OCI-LY1 (cell line): ENCODE results near the gene LRRC61.

ENCODE experiments used
- H2AFZ ChIP-seq: fragments of 200-600 bp; sonication (generic), shearing (Covaris generic); 2 replicates; pipeline ENCODE4 v1.6.0; 2014; ENCODE audit warnings: antibody characterized with exemption, mild to moderate bottlenecking, low read length
- H3F3A ChIP-seq: fragments of 200-600 bp; sonication (generic), shearing (Covaris generic); 2 replicates; pipeline ENCODE4 v1.6.0; 2014; ENCODE audit warnings: mild to moderate bottlenecking, antibody characterized with exemption, low read length, moderate library complexity; ENCODE audit not compliant: insufficient read depth
- H3K27ac ChIP-seq: fragments of 200-600 bp; sonication (generic); 2 replicates; pipeline ENCODE4 v1.5.1; 2014; ENCODE audit warnings: low read length, mixed run types, mild to moderate bottlenecking, low read depth; ENCODE audit not compliant: poor library complexity, severe bottlenecking
- H3K27me3 ChIP-seq: fragments of 200-600 bp; sonication (generic); 2 replicates; pipeline ENCODE4 v1.6.0; 2014; ENCODE audit warnings: antibody characterized with exemption, mild to moderate bottlenecking, low read length, moderate library complexity; ENCODE audit not compliant: insufficient read depth
- H3K36me3 ChIP-seq: fragments of 200-600 bp; sonication (generic); 2 replicates; pipeline ENCODE4 v1.6.1; 2014; ENCODE audit warnings: mild to moderate bottlenecking, antibody characterized with exemption, low read length, moderate library complexity, mixed read lengths; ENCODE audit not compliant: insufficient read depth
- H3K4me1 ChIP-seq: fragments of 200-600 bp; sonication (generic); 2 replicates; pipeline ENCODE4 v1.5.1; 2014; ENCODE audit warnings: mild to moderate bottlenecking, low read length, moderate library complexity; ENCODE audit not compliant: insufficient read depth, severe bottlenecking
- H3K4me2 ChIP-seq: fragments of 200-600 bp; sonication (generic), shearing (Covaris generic); 2 replicates; pipeline ENCODE4 v1.6.1; 2014; ENCODE audit warnings: low read length
- H3K4me3 ChIP-seq: fragments of 200-600 bp; sonication (generic); 2 replicates; pipeline ENCODE4 v1.5.1; 2014; ENCODE audit warnings: low read length, low read depth, mild to moderate bottlenecking, mixed read lengths; ENCODE audit not compliant: poor library complexity, severe bottlenecking
- H3K79me2 ChIP-seq: fragments of 200-600 bp; shearing (Covaris generic); 2 replicates; pipeline ENCODE4 v1.6.1; 2016; ENCODE audit warnings: mixed run types, low read length, mixed read lengths; ENCODE audit not compliant: insufficient read depth
- H3K9ac ChIP-seq: fragments of 200-600 bp; sonication (generic), shearing (Covaris generic); 2 replicates; pipeline ENCODE4 v1.6.1; 2014; ENCODE audit warnings: mild to moderate bottlenecking, low read length, mixed read lengths
- H3K9me2 ChIP-seq: fragments of 200-600 bp; sonication (generic), shearing (Covaris generic); 2 replicates; pipeline ENCODE4 v1.6.1; 2014; ENCODE audit warnings: low read depth, mild to moderate bottlenecking, low read length, mixed read lengths
- H3K9me3 ChIP-seq: fragments of 200-600 bp; shearing (Covaris generic); 2 replicates; pipeline ENCODE4 v1.6.1; 2014; ENCODE audit warnings: low read length, mixed read lengths
- H4K20me1 ChIP-seq: fragments of 200-600 bp; sonication (generic), shearing (Covaris generic); 2 replicates; pipeline ENCODE4 v1.6.0; 2016; ENCODE audit warnings: mild to moderate bottlenecking, low read length; ENCODE audit not compliant: insufficient read depth
- EZH2 ChIP-seq: fragments of 200-600 bp; sonication (generic), shearing (Covaris generic); IDR thresholded peaks from 2 replicates; pipeline ENCODE4 v1.8.0; 2017; ENCODE audit warnings: borderline replicate concordance, mixed run types, mild to moderate bottlenecking, antibody characterized with exemption, low read length, moderate library complexity, mixed read lengths
- TF ChIP-seq, protein P1 (sequence below): fragments of 200-600 bp; sonication (generic), shearing (Covaris generic); IDR thresholded peaks from 2 replicates; pipeline ENCODE4 v1.5.1; 2017; ENCODE audit warnings: mild to moderate bottlenecking, antibody characterized with exemption, low read length, moderate library complexity, mixed read lengths

Gene LRRC61

DNA sequence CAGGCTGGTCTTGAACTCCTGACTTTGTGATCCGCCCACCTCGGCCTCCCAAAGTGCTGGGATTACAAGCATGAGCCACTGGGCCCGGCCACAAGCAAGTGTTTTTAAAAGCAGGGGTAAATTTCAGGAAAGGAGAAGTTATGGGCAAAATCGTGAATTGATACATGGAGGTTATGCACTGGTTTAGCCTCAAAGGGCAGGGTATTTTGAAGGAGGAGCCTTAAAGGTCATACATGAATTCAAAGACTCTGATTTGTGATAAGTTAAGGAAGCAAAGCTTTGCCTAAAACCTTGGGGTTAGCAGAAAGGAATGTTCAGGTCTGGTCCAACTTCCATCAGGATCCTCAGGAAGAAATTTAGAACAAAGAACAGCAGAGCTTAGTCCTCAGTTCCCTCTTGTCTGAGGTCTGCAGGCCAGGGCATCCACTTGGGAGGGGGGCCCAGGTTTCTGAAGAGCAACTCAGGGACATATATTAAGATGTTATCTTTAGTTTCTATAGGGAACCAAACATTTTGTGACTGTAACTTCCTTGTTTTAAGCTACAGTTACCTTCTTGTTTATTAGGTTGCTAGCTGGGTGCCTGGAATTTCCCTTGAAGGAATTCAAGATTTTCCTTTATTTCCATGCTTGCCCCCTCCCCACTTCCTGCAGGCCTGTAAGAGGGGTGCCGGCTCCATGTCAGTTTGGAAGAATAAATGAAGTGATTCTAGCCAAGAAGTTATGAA lies 42.7 kb downstream of the LRRC61 start:
- no peaks in the 10 kb centered on the region for H3K27me3 ChIP-seq
- H3K4me2 ChIP-seq: no peak overlapping the region; the same call in 1 of the 2 replicates
- H3F3A ChIP-seq: no peaks in the 10 kb centered on the region; the same call in 1 of the 2 replicates
- no peaks in the 10 kb centered on the region for H3K79me2 ChIP-seq
- no peak for TF ChIP-seq EZH2
- H3K4me3 ChIP-seq: no peak overlapping the region
- no peaks in the 10 kb centered on the region for H3K9me3 ChIP-seq
- H3K27ac ChIP-seq: peak overlapping the region; percentile 71
- no peaks in the 10 kb centered on the region for H3K9me2 ChIP-seq
- no peak overlapping the region for H3K9ac ChIP-seq
- peaks cover 4% of the 10 kb centered on the region; the same call in 1 of the 2 replicates for H3K36me3 ChIP-seq
- no peak overlapping the region for H2AFZ ChIP-seq
- no peaks in the 10 kb centered on the region for H4K20me1 ChIP-seq
- H3K4me1 ChIP-seq: peaks cover 72% of the 10 kb centered on the region

DNA sequence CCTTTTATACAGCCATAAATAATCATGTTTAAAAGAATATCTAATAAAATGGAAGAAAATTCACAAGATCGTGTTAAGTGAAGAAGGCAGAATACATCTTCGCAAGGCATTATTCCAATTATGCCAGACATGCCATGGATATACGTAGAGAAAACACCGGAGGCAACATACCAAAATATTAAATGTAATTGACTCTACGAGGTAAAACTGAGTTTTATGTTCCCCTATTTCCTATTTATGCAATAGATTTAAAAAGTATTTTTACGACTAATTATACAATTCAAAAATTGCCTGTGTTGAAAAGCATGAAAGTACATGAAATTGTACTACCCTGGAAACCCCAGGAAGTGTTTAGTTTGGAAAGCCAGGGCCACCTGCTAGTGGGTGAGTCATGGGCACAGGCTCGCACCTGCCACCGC lies 44.5 kb downstream of the LRRC61 start:
- Histone ChIP-seq H3K9me2 (no peaks in the 10 kb centered on the region), H3K27ac (peak overlapping the region; percentile 75), H3K4me1 (peaks cover 57% of the 10 kb centered on the region), H3F3A (no peaks in the 10 kb centered on the region; the same call in 1 of the 2 replicates), H3K9ac (peak overlapping the region; percentile 81; the same call in 1 of the 2 replicates), H3K27me3 (no peaks in the 10 kb centered on the region), H3K4me2 (peak overlapping the region; percentile 79), H3K79me2 (no peaks in the 10 kb centered on the region), H2AFZ (no peak overlapping the region), H3K36me3 (peaks cover 21% of the 10 kb centered on the region), H3K4me3 (peak overlapping the region; percentile 75), H4K20me1 (no peaks in the 10 kb centered on the region), H3K9me3 (no peaks in the 10 kb centered on the region)
- TF ChIP-seq, protein P1, sequence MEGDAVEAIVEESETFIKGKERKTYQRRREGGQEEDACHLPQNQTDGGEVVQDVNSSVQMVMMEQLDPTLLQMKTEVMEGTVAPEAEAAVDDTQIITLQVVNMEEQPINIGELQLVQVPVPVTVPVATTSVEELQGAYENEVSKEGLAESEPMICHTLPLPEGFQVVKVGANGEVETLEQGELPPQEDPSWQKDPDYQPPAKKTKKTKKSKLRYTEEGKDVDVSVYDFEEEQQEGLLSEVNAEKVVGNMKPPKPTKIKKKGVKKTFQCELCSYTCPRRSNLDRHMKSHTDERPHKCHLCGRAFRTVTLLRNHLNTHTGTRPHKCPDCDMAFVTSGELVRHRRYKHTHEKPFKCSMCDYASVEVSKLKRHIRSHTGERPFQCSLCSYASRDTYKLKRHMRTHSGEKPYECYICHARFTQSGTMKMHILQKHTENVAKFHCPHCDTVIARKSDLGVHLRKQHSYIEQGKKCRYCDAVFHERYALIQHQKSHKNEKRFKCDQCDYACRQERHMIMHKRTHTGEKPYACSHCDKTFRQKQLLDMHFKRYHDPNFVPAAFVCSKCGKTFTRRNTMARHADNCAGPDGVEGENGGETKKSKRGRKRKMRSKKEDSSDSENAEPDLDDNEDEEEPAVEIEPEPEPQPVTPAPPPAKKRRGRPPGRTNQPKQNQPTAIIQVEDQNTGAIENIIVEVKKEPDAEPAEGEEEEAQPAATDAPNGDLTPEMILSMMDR: no peak
- TF ChIP-seq EZH2: no peak

DNA sequence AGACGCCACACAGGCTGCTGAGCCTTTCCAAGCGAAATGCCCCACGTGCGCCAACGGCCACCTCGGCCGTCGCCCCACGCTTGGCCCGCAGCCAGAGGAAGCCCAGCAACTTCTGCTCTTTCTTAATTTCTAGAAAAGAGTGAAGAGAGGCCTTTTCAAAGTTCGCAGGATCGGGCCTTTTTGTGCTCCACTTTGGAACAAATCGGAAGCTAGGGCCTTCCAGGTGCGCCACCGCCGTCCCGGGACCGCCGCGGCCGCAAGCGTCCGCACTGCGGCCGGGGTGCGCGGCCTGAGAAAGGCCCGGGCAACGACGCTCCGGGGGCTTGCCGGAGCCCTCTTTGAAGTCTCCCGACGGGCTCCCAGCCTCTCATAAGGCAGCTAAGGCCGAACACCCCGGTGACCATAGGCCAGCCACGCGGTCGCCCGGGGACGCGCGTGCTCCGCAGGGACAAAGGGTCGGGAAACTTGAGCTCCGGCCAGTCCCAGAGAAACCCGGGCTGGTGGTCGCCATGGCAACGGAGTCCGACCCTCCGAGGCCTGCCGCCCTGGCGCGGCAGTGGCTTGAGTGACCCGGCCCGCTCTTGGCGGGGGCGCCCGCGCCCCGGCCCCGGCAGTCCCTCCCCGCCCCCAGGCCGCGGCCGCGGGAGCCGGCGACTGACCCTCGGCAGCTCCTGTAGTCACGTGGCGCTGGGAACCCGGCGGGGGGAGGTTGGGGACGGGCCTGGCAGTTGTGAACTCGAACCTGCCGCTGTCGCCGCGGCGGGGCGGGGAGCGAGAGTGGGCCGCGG lies 45.1 kb downstream of the LRRC61 start, which contains the start of gene REPIN1:
TSS of gene REPIN1 (plus strand) at position 727 of the 788 bp plus-strand sequence. CDS start 890 bp downstream, outside the sequence.
- Histone ChIP-seq H3F3A (no peaks in the 10 kb centered on the region; the same call in 1 of the 2 replicates), H2AFZ (no peak within 1 kb of the TSS), H3K4me1 (peaks cover 59% of the 10 kb centered on the region), H3K9me2 (no peaks in the 10 kb centered on the region), H3K36me3 (peaks cover 27% of the 10 kb centered on the region), H3K27ac (peak within 1 kb of the TSS; percentile 75), H3K4me2 (peak within 1 kb of the TSS; percentile 79), H3K9me3 (no peaks in the 10 kb centered on the region), H3K79me2 (no peaks in the 10 kb centered on the region), H3K4me3 (peak within 1 kb of the TSS; percentile 75), H3K27me3 (no peaks in the 10 kb centered on the region), H4K20me1 (no peaks in the 10 kb centered on the region), H3K9ac (peak within 1 kb of the TSS; percentile 81)
- TF ChIP-seq EZH2: no peak
- TF ChIP-seq, protein P1: no peak
